Stimulated activated CD8-positive, alpha-beta memory T cell treated with anti-CD3 and anti-CD28 coated beads, Interleukin-7, amount 100 ng/mL, for 48 hours (primary cell): ENCODE data around the gene ALDH4A1.
A peak's percentile ranks its signal among the peaks of the same experiment; 100 is the strongest.

Source experiments
- DNase-seq, 2 donors: peaks; one replicate each; pipeline ENCODE4 v3.0.0-alpha.2; 2020; ENCODE audit warnings: low read depth in 1 of 2; ENCODE audit errors: extremely low read depth in 1 of 2

Gene ALDH4A1

GRCh38 chr1:18902523-18903290 lies at the start of gene ALDH4A1:
ALDH4A1 (minus strand) TSS chr1:18902555; CDS start chr1:18902523, 32 bp downstream.
- peak; percentile 86 to 94 for DNase-seq

- DNase-seq, result peak; percentile 72 to 87
Observed at GRCh38 chr1:18951818-18952391, 49.5 kb upstream of the ALDH4A1 start.

DNA sequence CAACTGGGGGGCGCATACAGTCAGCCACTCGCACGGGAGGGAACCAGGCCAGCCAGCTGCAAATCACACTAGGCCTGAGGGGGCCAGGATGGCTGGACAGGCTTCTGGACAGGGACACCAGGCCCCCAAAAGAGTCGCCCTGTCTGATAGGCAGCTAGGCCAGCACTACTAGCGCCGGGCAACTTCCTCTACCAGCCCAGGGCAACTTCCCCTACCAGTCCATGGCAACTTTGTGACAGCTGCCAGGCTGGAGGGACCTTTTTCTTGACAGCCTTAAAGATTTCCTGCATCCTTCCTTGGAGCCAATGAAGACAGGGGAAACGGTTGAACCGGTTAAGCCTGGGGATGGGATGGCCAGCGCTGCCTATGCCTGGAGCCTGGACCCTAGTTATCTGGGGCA lies 49.1 kb upstream of the ALDH4A1 start:
- DNase-seq, result no peak

GRCh38 chr1:18950401-18951026 lies 48.2 kb upstream of the ALDH4A1 start:
- DNase-seq, result no peak

- no peak for DNase-seq
Observed at GRCh38 chr1:18949686-18950400, 47.5 kb upstream of the ALDH4A1 start.

DNA sequence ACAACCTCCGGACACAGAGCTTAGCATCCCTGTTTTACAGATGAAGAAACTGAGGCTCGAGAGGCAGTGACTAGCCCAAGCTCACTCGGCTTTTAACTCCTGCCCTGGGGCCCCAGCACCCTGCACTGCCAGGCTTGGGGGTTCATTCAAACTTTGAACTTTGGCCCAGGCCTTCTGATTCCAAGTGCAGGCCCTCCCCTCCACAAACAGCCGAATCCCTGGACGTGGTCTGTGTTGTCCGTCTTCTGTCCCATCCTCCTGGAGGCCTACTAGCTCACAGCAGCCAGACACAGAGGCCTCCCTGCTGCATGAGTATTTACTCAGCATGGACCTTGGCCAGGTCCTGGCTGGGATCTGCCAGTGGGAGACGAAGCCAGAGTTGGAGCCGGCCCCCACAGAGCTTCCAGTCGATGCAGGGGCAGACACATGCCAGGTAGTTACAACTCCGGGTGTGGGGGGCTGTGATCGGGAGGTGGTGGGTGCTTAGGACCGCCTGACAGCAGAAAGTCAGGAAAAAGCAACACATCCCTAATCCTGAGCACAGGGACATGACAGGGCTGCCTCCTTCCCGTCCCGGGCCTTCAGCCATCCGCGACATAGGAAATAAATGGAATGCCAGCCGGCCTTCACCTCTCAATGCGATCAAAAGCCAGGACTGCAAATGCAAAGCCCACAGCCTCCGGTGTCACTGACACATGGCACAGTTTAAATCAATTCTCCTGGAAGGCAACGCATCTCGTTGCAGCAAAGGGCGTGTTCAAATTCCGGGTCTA lies 46.7 kb upstream of the ALDH4A1 start:
- DNase-seq, result no peak

GRCh38 chr1:18948048-18948912 lies 45.9 kb upstream of the ALDH4A1 start:
- no peak for DNase-seq

DNA sequence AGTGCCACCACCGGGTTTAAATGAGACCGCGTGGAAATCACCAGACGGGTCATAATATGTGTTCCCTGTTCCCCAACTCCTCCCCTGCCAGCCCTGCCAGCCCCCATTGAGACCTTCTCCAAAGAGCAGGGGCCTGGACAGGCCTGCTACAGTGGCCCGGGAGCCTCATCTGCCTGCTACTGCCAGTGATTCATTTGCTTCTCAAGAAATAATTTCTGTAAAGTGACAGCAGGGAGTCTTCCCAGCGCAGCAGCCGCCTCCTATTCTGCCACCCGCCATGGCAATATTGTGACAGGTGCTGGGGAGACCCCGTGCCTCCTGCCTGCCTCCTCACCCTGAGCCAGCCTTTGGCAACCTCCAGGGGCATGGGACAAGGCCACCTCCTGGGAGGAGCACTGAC lies 45.2 kb upstream of the ALDH4A1 start:
- no peak for DNase-seq

DNA sequence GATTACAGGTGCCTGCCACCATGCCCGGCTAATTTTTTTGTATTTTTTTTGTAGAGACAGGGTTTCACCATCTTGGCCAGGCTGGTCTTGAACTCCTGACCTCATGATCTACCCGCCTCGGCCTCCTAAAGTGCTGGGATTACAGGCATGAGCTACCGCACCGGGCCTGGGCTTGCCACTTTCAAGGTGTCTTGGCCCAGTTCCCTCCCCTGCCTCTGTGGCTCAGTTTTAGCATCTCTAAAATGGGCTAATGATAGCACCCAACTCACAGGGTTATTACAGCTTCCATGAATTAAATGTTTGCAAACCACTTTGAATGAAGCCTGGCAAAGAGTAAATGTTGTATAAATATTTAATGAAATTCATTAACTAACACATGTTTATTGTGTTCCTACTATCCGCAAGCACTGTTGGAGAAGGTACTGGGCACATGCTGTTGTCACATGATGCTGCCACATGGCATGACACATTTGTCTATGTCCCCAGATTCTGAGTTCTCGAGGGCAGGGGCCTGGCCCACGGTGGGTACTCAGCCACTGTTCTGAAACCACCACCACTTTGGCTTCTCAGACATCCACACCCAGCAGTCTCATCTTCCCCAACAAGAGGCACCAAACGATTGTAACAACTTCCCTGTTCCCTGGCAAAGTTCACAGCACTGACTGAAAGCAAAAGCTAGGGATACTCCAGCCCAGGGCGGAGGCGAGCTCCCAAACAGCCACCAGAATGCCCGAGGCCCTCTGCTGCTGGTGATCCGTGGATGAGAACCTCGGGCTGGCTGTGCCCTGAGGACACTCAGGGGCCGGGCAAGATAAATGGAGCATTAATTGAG lies 44.4 kb upstream of the ALDH4A1 start:
- no peak for DNase-seq

DNA sequence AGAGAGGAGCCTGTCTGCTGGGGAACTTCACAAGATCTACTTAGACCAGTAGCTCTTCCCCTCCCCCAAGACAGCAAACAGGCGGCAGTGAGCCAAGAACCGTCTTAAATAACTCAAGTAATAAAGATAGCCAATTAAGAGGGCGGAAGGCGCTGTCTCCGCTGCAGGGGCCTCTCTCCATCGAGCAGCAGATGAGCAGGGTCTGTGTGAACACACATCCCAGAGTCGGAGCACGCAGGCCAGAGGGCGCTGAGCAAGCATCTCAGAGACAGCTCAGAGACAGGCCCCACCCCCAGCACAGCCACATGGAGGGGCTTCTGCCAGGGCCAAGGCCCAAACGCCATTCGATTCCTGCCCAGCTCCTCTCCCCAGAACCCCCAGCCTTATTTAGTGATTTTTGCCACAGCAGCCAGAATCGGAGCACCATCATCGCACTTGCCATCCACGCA lies 43.1 kb upstream of the ALDH4A1 start:
- DNase-seq, result no peak

DNA sequence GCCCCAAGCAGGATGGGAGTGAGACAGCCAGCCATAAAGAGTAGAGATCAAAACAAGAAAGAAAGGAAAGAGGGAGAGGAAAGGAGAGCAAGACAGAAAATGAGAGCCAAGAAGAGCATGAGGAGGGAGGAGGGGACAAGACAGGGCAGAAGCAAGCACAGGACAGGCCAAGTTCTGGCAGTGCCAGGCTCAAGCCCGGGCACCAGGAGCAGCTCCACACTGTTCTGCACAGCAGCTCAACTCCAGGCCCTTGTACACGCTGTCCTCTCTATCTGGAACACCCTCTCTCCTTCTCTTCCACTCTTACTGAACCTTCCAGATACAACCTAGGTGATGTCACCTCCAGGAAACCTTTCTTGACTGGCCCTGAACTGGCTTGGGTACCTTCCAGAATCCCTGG lies 42.5 kb upstream of the ALDH4A1 start:
- DNase-seq, result no peak

DNA sequence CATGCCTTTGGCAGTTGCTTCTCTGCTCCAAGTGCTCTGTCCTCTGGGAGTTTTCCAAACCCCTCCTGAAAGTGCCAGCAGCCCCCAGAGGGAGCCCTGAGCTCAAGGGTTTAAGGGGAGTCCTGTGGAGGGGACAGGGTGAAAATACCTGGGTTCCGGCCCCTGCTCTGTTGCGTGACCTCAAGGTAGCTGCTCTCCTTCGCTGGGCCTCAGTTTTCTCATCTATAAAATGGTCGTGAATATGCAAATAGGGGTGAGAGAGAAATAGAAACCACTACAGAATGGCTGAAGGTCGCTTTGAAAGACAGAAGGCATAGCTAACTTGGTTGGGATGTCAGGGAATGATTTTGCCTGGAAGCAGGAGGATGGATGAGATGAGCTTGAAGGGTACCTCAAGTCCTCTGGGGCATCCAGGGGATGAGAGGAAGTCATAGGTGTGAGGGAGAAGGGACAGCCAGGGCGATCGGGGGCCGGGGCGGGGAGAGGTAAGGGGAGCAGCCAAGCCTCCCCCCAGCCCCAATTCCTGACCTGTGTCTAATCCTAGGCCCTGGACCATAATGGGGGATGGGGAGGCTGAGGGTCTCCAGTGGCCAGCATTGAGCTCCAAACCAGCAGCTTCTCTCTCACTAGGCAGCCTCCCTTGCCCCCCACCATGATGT lies 41.7 kb upstream of the ALDH4A1 start:
- DNase-seq, result no peak

- no peak for DNase-seq
Observed at GRCh38 chr1:18943162-18943561, 40.8 kb upstream of the ALDH4A1 start.

- DNase-seq, result no peak
Observed at GRCh38 chr1:18942340-18942739, 40.0 kb upstream of the ALDH4A1 start.

DNA sequence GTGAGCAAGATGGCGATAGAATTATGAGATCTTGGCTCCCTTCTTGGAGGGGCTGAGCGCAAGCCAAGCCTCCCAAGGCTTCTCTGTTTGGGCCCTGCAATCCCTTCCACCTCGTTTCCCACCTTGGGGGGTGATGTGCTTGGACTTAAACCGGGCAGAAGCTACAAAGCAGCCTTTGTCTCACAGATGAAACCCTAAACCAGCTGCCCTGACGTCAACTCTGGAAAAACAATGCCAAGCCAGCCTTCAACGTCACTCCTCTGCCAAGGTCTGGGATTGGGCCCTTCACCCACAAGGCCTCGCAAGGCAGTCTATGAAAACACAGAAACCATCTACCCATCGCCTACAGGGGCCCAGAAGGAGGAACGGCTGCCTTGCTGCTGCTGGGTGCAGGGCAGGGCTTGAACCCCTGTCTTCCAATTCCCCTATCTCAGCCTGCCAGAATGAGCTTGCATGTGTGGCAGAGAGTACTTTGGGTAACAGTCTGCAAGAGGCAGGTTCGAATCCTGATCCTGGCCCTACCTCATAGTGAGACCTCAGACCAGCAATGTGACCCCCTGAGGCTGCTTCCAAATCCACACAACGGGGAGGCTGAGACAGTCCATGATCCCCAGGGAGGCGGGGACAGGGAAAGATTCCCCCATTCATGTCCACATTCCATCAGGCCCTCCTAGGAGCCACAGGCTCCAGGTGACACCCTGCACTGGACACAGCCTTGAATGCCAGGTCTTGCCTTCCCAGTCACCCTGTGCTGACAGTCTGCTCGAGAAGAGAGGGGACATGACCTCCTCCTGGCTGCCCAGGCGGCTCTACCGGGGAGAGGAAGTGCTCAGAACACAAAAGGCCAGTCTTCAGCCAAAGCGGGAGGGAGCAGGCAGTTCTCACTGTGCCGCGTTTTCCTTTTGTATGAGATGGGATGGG lies 39.1 kb upstream of the ALDH4A1 start:
- DNase-seq, result no peak

GRCh38 chr1:18940303-18941020 lies 38.1 kb upstream of the ALDH4A1 start:
- no peak for DNase-seq
